HG03378 (cell line): ENCODE data around the gene TIMM44.
"Not testable (repeated sequence)": the region's sequence is repeated elsewhere in the genome, so short reads cannot be mapped to it uniquely, and the experiment has no call there.

Experiments used
- ATAC-seq: cut with Tn5 transposase; IDR thresholded peaks from one replicate; pipeline ENCODE4 v1.9.1; 2021; ENCODE audit warnings: mild to moderate bottlenecking, moderate library complexity; ENCODE audit not compliant: unreplicated experiment

The TIMM44 gene

DNA sequence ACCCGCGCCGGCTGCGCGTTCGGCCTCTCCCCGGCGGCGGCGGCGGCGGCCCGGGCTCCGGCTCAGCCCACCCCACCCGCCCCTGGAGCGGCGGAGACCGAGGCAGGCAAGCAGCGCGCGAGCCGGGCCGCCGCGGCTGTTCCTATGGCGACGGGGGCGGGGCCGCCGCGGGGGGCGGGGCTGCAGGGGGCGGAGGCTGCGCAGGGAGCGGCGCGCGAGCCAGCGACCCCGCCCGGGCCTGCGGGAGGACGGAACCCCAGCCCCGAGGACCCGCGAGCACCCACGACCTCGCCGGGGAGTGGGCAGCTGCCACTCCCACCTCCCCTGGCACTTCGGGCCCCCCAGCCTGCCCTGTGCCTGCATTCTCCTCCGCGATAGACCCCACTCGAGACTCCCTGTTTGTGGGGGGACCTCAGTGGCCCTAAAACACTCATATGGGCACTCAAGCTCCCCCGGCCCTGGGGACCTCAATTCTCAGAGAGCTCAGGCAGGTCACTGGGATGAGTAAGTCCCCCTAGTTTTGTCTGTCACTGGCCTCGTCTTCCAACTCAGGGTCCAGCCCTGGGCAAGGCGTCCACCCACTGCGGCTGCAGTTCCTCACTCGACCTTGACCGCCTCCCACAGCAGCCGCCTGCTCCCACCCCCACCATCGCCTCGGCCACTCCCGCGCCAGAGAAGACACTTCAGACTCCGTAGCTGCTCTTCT, 17.3 kb downstream of the TIMM44 start, which contains the start of gene CTXN1:
CTXN1 (minus strand) TSS at position 115 of the 706 bp plus-strand sequence. CDS start 597 bp downstream, outside the sequence.
- ATAC-seq = no peak

DNA sequence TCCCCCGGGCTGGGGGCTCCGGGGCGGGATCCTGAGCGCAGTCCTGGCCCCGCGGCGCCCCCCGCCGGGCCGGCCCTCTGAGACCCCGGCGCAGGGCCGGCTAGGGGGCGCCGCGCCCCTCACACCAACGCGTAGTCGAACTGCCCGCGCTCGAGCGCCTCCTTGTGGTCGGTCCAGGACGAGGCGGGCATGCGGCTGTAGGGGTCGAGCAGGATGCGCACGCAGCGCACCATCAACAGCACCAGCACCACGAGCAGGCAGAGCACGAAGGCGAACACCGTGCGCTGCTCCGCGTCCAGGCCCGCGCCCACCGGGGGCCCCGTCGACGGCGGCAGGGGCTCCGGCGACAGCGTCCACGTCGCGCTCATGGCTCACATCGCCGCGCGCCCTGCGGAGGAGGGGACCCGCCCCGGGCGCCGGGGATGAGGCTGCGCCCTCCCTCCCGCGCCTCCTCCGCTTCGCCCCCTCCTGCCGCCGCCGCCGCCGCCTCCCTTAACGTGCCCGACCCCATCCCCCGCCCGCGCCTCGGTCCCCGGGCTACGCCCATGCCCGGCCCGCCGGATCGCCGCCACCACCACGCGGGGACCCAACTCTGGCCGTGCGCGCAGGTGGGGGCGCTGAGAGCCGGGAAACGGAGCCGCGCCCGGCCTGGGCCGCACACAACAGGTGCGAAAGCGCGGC, 18.2 kb downstream of the TIMM44 start:
- no peak for ATAC-seq

DNA sequence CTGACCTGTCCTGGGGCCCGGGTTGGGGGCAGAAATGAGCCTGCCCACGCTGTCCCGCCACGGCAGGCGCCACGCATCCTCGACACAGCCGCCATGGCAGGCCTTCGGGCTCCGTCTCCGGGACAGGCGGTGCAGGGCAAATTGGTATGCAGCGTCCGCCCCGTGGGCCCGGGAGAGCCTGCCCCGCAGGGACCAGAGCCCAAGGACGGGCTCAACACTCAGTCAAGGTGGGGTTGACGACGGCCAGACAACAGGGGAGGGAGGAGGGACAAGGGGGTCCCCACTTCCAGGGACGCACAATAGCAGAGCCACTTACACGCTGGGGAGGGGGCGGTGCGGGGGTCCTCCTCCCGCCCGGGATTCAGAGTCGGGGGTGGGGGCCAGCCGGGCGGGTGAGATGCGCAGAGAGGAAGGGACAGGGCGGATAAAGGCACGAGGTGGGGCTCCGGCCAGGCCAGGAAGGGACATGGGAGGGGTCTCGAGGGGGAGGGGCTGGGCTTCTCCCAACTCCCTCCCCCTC, 18.8 kb downstream of the TIMM44 start:
- ATAC-seq = no peak

DNA sequence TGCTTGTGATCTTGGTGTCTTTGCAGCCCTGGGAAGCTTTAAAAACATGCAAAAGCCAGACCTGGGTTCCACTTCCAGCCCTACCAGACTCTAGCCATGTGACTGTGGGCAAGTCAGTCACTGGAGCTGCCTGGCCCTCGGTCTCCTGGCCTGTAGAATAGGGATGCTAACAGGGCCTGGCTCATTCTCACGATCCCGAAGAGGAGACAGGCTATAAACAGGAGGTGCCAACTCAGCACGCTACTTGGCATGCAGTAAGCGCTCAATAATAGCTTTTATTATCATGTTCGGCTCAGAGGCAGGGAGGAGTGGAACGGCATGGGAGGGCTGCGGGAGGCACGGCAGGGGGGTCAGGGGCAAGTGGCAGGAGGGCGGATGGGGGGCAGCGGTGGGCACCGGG, 19.2 kb downstream of the TIMM44 start:
- no peak for ATAC-seq

DNA sequence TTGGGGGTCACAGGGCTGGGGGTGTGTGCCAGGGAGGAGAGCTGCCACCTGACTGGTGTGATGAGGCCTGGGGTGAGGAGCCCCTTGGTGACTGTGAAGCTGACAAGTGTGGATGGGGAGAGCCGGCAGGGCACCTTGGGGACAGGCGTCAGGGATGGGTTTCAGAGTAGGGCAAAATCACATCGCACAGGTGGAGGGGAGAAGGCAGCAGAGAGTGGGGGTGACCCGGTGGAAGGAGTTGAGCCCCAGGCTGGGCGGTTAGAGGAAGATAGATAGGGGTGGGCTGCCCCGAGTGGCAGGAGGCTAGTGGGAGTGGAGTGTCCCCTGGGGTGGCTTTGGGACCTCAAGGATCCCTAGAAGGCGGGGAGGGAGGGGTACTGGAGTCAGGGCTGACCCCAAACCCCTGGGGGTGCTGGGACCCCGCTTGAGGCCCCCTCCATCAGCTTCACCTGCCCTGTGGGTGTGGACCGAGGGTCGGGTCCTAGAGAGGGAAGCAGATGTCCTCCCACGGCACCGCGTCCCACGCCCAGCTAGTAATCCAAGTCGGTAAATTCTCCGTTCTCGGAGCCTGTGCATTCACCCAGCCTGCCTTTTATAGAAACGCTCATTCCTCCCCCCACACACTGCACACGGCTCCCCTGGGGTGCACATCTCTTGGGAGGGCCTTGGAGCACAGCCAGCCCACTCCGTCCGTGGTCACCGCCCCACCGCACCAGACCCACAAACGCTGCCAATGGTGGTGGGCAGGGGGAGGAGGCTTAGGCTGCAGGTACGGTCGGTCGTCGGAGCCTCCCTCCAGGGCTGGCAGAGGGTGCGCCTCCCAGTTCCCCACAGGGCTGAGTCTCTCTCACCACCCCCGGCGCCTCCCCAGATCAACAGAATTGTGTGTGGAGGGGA, 19.9 kb downstream of the TIMM44 start:
- no peak for ATAC-seq

DNA sequence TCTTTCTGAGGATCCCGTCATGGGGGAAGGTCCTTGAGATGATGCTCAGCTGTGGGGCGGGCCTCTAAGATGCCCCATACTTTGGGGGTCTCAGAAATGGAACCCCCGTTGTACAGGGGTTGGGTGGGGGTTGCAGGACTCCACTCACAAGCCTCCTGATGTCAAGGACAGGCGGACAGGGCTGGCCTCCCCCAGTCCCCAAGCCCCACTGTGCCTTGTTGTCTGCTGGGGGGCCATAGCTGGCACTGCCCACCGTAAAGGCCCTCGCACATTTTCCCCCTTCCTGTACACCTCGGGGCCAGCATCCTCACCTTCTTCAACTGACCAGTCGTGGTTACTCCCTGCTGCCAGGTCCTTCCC, 20.6 kb downstream of the TIMM44 start:
- ATAC-seq = no peak

DNA sequence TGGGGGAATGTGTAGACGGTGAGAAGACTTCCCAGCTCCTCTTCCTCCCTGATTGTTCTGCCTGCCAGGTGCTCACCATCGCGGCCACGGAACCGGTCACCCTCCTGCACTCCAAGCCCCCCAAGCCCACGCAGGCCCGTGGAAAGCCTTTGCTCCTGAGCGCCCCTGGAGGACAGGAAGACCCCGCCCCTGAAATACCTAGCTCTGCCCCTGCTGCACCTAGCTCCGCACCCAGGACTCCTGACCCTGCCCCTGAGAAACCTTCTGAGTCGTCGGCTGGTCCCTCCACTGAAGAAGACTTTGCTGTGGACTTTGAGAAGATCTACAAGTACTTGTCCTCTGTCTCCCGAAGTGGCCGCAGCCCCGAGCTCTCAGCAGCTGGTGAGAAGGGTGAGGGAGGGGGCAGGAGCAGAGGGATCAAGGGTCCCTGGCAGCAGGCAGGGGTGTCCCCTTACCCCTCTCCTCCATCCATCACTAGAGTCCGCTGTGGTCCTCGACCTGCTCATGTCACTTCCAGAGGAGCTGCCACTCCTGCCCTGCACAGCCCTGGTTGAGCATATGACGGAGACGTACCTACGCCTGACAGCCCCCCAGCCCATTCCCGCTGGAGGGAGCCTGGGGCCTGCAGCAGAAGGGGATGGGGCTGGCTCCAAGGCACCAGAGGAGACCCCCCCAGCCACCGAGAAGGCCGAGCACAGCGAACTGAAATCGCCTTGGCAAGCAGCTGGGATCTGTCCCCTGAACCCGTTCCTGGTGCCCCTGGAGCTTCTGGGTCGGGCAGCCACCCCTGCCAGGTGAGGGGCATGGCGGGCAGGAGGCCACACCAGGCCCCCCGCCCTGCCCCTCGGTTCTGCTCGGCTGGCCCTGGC, 21.3 kb downstream of the TIMM44 start:
- ATAC-seq = no peak

DNA sequence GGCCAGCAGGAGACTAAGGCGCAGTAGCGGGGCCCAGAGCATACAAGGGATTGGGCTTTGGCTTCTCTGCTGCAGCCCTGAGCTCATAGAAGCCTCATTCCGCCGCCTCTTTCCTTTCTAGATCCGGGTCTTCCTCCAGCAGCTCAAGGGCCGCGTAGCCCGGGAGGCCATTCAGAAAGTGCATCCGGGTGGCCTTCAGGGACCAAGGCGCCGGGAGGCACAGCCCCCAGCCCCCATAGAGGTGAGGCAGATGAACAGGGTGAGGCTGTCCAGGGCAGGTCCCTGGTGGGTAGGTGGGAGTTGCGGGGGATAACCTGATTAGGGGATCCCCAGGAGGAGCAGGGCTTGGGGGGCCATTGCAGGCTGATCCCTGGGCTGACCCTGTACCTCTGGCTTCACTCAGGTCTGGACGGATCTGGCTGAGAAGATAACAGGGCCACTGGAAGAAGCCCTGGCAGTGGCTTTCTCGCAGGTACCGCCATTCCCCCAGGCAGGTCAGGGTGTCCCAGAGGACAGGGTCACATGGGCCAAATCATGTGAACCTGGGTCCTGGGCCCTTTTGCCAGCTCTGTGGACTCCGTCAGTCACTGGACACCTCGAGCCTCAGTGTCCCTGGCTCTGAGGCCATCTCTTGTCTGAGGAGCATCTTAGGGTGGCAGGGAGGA, 22.0 kb downstream of the TIMM44 start:
- ATAC-seq = no peak

DNA sequence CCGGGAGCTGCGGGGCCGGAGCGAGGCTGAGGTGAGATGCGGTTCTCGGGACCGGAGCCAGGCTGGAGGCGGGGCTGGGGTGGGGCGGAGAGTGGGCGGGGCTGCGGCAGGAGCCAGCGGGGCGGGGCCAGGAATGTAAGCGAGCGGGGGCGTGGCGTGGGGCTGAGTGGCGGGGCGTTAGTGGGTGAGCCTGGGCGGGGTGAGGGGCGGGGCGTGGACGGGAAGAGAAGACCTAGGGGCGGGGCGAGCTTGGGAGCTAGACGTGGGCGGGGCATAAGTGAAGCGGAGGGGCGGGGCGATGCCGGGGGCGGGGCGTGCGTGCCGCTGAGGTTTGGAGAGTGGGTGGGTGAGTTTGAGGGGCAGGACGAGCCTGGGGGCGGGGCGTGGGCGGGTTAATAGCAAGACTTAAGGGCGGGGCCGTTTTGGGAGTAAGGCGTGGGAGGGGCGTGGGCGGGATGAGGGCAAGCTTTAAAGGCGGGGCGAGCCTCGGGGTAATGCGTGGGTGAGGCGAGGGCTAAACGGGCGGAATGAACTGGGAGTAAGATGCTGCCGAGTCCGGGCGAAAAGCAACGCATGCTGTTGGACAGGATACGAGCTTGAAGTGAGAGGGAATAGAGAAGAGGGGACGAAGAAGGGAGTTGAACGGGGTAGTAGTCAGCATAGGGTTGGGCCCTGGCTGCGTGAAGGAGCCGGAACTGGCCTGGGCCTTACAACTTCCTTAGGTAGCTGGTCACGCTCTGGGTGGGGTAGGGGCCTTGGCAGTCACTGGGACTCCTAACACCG, 22.8 kb downstream of the TIMM44 start:
- peak; percentile 26 for ATAC-seq

DNA sequence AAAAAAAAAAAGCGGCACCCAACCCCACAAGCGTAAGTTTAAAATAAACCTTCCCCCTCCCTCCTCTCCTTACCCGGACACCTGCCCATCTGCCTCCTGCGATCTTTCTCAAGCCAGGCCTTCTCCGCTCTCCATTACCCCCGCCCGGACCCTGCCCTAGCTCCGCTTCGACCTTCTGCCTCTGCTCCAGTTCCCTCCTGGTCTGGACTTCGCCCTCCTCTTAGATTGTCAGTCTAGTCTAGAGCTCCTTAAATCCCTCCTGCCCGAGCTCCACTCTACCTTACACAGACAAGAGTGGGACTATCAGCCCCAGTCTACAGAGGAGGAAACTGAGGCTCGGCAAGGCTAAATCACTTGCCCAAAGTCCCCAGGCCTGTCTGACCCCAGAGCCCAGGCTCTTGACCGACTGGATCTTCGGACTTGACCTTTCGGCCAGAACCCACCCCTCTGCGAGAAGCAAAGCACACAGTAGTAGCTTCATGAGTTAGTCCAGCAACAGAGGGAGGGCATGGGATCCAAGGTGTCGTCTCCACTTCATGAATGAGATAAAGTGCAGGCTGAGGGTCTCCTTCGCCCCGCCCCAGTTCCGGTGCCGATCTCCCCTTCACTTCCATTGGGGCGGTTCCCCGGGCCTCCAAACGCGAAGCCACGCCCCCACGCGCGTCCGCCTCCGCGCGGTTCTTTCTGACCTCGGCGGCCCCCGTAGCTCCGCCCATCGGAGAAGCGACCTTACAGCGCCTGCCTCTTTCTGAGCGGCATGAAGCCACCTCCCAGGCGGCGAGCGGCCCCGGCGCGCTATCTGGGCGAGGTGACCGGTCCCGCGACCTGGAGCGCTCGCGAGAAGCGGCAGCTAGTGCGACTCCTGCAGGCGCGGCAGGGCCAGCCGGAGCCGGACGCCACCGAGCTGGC, 23.6 kb downstream of the TIMM44 start, which contains the start of gene SNAPC2:
SNAPC2 (plus strand) TSS at position 729 of the 909 bp plus-strand sequence; CDS start at position 758, 29 bp downstream.
- peak; percentile 44 for ATAC-seq

DNA sequence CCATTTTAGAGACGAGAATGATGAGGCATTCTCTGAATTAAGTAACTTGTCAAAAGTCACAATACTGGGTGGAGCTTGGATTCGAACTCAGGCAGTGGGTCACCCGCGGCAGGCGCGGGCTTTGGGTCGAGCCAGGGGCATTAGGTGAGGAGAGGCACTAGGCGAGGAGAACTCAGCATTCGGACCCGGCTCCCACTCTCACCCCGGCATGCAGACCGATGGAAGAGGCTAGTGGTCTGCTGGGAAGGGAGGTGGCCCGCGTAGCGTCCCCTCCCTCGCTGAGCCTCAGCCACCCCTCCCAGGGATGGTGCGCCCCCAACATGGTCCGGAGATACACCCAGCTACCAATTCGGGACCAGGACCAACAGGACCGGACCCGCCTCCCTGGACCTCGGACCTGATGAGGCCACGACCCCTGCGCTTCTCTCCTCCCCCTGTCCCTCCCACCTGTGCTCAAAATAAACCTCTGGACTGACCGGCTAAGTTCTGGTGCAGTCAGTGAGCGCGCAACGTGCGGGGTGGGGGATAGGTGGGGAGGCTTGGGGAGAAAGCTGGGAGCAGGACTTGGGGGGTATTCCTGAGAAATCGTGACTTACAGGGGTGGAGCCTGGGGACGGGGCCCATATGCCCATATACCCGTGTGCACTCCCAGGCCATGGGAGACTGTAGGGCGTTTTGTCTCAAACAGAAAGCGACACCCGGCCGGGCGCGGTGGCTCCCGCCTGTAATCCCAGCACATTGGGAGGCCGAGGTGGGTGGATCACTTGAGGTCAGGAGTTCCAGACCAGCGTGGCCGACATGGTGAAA, 24.6 kb downstream of the TIMM44 start:
- ATAC-seq = no peak

DNA sequence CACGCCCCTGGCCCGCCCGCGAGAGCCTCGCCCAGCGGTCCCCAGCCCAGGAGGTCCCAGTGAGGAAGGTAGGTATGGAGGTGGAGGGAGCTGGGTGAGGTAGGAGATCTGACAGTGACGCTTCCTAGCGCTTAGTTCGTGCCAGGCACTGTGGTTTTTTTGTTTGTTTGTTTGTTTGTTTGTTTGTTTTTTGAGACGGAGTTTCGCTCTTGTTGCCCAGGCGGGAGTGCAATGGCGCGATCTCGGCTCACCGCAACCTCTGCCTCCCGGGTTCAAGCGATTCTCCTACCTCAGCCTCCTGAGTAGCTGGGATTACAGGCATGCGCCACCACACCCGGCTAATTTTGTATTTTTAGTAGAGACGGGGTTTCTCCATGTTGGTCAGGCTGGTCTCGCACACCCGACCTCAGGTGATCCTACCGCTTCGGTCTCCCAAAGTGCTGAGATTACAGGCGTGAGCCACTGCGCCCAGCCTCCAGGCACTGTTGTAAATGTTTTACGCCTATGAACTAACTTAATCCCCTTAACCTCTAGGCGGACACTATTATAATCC, 25.3 kb downstream of the TIMM44 start:
- ATAC-seq = not testable (repeated sequence)

DNA sequence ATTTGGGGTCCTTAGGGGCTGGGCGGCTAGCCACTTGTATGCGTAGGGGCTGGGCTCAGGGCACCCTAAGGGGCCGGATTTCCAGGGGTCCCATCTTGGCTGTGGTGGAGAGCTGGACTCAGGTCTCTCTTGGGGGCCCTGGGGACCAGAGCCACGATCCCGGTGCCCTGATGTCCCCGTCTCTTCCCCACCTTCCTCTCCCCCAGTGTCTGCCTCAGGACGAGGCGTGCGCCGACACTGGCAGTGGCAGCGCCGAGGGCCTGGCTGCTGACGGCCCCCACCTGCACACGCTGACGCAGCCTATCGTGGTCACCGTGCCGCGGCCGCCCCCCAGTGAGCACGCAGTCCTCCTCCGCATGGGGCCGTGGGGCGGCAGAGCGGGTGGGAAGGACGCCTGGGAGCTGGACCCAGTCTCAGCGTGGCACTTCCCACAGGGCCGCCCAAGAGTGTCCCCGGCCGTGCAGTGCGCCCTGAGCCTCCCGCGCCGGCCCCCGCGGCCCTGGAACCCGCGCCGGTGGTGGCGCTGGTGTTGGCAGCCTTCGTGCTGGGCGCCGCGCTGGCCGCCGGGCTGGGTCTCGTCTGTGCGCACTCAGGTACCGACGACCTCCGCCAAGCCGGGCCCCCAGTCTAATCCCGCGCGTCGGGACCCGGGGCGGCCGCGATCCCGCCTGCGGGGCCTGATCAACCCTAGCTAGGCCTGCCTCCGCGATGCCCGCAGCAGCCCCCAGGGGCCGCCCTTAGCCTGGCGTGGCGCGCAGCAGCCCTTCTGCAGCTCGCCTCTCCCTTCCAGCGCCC, 26.0 kb downstream of the TIMM44 start:
- no peak for ATAC-seq

DNA sequence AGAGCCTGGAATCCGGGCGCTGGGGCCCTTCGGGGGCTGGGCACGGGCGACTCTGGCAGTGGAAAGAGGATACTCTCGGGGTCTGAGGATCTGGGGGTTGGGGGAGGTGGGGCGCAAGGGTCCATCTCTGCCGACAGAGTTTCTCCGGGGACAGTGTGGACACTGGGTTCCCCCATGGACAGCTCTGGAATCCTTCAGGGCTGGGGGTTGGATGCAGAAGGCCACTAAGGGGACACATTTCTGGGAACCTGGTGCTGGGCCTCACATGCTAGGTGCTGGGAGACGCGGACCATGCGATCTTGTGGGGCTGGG, 26.6 kb downstream of the TIMM44 start:
- ATAC-seq = no peak

DNA sequence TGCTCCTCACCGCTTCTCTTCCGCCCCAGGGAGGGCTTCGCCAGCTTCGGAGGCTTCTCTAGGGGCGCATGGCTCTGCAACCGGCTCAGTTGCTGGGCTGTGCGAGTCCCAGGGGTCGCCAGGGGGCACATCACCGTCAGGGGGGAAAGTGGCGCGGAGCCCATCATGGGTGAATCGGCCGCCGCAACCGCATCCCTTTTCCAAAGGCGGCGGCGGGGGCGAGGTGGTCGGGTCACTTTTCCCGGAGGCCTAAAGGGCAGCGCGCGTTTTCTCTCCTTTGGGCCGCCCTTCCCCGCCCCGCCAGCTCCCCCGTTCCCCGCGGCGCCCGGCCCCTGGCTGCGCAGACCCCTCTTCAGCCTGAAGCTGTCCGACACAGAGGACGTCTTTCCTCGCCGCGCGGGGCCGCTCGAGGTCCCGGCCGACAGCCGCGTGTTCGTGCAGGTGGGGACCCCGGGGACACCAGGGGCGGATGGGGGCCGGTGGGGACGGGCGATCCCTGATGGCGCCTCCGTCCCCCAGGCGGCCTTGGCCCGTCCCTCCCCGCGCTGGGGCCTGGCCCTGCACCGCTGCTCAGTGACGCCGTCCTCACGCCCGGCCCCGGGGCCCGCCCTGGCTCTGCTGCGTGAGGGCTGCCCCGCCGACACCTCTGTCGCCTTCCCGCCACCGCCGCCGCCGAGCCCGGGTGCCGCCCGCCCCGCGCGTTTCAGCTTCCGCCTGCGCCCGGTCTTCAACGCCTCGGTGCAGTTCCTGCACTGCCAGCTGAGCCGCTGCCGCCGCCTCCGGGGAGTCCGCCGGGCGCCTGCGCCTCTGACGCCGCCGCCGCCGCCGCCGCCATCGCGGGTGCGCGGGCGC, 27.1 kb downstream of the TIMM44 start:
- ATAC-seq = no peak
